GM10266 (cell line): ENCODE results near the gene ANTXR2.

ENCODE experiments used
- DNase-seq: peaks from one replicate; pipeline ENCODE4 v3.0.0; 2012; ENCODE audit errors: extremely low spot score
- TF ChIP-seq, protein P1 (sequence below): IDR thresholded peaks from 2 replicates; pipeline ENCODE4 v1.5.1; 2012; ENCODE audit warnings: mild to moderate bottlenecking, low read depth; ENCODE audit not compliant: control insufficient read depth, insufficient read depth; ENCODE audit errors: missing control alignments

The ANTXR2 gene

DNA sequence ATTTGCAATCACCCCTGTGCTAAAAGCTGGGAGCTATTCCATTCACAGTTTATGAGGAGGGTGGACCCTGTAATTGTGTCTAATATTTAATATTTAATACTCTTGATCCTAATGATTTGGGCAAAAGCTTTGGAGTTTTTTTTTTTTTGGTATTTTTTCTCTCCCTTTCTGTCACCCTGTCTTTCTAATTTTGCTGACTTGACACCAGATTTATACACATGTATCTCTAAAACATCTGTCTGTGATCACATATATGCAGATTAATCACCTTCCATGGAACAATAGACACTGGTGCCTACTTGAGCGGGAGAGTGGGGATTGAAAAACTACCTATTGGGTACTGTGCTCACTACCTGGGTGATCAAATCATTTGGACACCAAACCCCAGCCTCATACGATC, 18.7 kb upstream of the ANTXR2 start:
- TF ChIP-seq, protein P1, sequence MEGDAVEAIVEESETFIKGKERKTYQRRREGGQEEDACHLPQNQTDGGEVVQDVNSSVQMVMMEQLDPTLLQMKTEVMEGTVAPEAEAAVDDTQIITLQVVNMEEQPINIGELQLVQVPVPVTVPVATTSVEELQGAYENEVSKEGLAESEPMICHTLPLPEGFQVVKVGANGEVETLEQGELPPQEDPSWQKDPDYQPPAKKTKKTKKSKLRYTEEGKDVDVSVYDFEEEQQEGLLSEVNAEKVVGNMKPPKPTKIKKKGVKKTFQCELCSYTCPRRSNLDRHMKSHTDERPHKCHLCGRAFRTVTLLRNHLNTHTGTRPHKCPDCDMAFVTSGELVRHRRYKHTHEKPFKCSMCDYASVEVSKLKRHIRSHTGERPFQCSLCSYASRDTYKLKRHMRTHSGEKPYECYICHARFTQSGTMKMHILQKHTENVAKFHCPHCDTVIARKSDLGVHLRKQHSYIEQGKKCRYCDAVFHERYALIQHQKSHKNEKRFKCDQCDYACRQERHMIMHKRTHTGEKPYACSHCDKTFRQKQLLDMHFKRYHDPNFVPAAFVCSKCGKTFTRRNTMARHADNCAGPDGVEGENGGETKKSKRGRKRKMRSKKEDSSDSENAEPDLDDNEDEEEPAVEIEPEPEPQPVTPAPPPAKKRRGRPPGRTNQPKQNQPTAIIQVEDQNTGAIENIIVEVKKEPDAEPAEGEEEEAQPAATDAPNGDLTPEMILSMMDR, result no peak
- no peak for DNase-seq

DNA sequence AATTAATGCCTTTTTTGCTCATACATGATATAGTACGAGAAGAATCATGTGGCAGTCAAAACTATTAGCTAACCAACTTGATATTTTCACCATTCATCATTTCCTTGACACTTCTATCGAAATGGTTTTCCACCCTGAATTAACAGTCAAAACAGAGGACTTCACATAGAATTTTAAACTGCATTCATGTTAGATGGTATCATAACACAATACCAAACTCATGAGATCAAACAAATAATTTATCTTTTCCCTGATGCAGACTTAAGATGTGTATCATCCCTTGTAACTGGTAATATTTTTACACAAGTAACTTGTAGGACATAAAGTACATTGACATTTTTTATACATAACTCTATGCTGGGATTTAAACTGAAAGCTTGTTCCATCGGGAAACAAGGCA, 18.2 kb upstream of the ANTXR2 start:
- TF ChIP-seq, protein P1, result no peak
- DNase-seq, result no peak

DNA sequence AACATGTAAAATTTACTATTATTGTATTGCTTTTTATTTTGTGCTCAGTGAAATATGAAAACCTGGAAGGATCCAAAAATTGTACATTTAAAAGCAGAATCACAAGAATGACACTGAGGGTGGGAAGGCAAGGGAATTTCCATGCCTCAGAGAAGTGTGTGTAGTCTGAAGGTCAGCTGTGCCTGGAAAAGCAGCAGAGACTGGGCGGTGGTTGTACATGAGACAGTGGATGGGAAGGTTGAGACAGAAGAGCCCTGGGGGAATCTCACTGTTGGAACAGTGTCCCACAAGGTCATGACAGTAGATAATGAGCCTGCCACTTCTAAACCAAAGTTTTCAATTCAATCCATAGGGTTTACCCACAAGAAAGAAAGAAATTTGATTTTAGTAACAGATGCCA, 17.1 kb upstream of the ANTXR2 start:
- TF ChIP-seq, protein P1, result no peak

DNA sequence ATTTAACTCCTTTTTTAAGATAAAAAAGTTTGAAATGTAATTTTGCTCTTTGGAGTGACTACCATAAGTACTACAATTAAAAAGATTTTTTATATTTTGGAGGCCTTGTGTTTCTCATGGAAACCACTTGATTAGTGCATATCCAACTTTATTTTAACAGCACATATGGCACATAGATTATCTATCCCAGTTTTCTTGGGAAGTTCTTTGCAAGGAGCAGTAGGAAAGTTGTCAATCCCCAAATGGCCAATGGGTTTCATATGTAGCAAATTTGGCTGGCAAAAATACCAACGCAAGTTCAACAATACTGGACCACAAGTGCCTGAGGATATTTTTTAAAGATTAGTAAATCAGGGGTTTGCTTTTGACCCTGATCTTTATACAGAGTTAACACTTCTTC, 15.4 kb upstream of the ANTXR2 start:
- TF ChIP-seq, protein P1, result no peak
- DNase-seq, result no peak

More for the DNA sequence above, 17.1 kb upstream of the ANTXR2 start:
- DNase-seq, result no peak

DNA sequence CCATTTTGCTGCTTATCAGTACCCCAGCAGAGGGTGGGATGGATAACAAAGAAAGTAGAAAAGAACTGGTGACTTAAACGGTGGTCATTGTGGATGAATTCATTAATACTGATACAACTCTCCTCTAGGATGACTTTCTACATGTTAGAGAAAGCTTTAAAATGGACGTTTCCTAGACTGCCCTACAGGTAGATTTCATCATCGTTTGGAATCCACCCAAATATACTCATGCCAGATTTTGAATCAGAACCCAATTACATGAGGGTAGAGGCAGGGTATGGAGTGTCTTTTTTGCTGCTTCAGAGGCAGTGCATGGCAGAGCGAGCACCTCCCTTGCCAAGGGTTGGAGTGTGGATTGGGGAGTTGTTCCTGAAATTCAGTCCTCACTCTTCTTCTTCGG, 13.3 kb upstream of the ANTXR2 start:
- TF ChIP-seq, protein P1, result no peak
- no peak for DNase-seq

DNA sequence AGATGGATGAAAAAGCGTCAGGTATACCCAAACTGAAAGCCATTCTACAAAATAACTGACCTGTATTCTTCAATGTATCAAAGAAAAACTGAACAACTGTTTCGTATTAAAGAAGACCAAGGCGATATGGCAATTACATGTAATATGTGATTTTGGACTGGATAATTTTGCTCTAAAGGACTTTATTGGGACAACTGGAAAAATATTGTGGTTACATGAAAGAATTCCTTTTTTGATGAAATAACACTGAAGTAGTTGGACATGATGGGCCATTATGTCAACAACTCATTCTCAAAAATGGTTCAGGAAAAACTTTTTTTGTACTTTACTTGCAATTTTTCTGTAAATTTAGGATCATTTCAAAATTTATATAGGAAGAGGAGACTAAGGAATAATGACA, 12.1 kb upstream of the ANTXR2 start:
- no peak for DNase-seq
- TF ChIP-seq, protein P1, result no peak

DNA sequence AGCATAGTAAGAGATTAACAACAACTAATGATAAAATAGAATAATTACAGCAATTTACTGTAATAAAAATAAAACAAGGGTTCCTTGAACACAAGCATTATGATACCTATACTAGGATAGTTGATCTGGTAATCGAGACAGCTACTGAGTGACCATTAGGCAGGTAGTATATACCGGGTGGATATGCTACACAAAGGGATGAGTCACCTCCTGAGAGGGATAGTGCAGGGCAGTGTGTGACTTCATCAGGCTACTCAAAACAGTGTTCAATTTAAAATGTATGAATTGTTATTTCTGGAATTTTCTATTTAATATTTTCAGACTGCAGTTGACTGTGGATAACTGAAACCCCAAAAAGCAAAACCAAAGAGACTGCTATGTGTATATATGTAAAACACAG, 9.7 kb upstream of the ANTXR2 start:
- no peak for DNase-seq
- TF ChIP-seq, protein P1, result no peak
